ENCODE measurements around the gene MCM7. TPM values are rescaled to one million over a fixed set of nuclear protein-coding genes. Genes with fewer than 3 reads are reported as not detected.
A peak's percentile ranks its signal among the peaks of the same experiment; 100 is the strongest.

The MCM7 gene
- total and polyA plus RNA-seq, 2 donors = 44.6 to 62.5 TPM

DNA sequence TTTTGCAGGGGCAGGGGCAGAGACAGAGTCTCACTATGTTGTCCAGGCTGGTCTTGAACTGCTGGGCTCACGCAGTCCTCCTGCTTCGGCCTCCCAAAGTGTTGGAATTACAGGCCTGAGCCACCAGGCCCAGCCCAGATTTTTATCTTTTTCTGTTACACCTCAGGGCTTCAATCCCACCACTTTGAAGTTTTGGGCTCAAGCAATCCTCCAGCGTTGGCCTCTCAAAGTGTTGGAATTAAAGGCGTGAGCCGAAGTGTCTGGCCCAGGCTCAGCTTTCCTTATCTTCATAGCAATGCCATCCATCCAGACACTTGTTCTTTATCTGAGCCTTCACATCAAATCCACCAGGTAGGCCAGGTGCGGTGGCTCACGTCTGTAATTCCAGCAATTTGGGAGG, 13.8 kb upstream of the MCM7 start:
- DNase-seq (ENCODE audit: extremely low spot score) = no peak
- 91% methylated on average over 7 of the region's 7 CpGs for WGBS
- no peak overlapping the region for H3K27ac ChIP-seq (ENCODE audit: low read depth)
- H3K36me3 ChIP-seq (ENCODE audit: insufficient read depth) = no peaks in the 10 kb centered on the region
- no peak overlapping the region for H3K4me3 ChIP-seq (ENCODE audit: low read depth, low read length)
- H3K4me1 ChIP-seq (ENCODE audit: insufficient read depth) = no peaks in the 10 kb centered on the region

GRCh38 chr7:100111914-100112313, 10.7 kb upstream of the MCM7 start:
- H3K36me3 ChIP-seq (ENCODE audit: insufficient read depth) = no peaks in the 10 kb centered on the region
- no peak overlapping the region for H3K4me3 ChIP-seq (ENCODE audit: low read depth, low read length)
- no peak for DNase-seq (ENCODE audit: extremely low spot score)
- no peak overlapping the region for H3K27ac ChIP-seq (ENCODE audit: low read depth)
- H3K4me1 ChIP-seq (ENCODE audit: insufficient read depth) = no peaks in the 10 kb centered on the region
- WGBS = 90% methylated on average over 13 of the region's 13 CpGs

GRCh38 chr7:100111156-100111555, 10.0 kb upstream of the MCM7 start:
- Histone ChIP-seq H3K27ac (ENCODE audit: low read depth) (no peak overlapping the region), H3K4me1 (ENCODE audit: insufficient read depth) (no peaks in the 10 kb centered on the region), H3K4me3 (ENCODE audit: low read depth, low read length) (no peak overlapping the region), H3K36me3 (ENCODE audit: insufficient read depth) (peaks cover under 1% of the 10 kb centered on the region)
- WGBS = 94% methylated on average over 7 of the region's 7 CpGs
- DNase-seq (ENCODE audit: extremely low spot score) = no peak

DNA sequence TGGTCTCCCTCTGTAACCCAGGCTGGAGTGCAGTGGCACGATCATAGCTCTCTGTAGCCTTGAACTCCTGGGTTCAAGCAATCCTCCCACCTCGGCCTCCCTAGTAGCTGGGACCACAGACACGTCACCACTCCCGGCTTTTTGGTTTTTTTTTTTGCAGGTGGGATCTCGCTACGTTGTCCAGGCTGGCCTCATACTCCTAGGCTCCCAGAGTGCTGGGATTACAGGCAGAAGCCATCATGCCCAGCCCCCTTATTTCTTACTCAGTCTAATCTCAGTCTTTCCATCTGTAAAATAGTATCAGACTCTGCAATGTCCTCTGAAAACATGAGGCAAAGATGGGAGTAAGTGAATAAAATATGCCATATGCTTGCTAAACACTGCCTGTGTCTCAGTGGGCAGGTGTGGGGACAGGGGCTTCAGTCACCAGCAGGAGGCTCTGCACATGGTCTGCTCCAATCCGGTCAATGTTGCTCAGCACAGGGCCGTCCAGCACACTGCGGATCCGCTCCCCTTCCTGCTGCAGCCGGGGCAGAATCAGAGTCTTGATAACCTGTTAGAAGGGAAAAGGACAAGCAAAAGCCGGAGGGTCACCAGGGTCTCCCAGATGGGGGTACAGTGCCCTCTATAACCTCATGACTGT, 8.4 kb upstream of the MCM7 start:
- H3K36me3 ChIP-seq (ENCODE audit: insufficient read depth) = peaks cover 4% of the 10 kb centered on the region
- H3K4me3 ChIP-seq (ENCODE audit: low read depth, low read length) = no peak overlapping the region
- 80% methylated on average over 12 of the region's 12 CpGs for WGBS
- no peak for DNase-seq (ENCODE audit: extremely low spot score)
- no peak overlapping the region for H3K27ac ChIP-seq (ENCODE audit: low read depth)
- no peaks in the 10 kb centered on the region for H3K4me1 ChIP-seq (ENCODE audit: insufficient read depth)

GRCh38 chr7:100107890-100108289, 6.7 kb upstream of the MCM7 start:
- H3K27ac ChIP-seq (ENCODE audit: low read depth) = no peak overlapping the region
- H3K4me1 ChIP-seq (ENCODE audit: insufficient read depth) = no peaks in the 10 kb centered on the region
- H3K4me3 ChIP-seq (ENCODE audit: low read depth, low read length) = no peak overlapping the region
- peaks cover 4% of the 10 kb centered on the region for H3K36me3 ChIP-seq (ENCODE audit: insufficient read depth)
- 66% methylated on average over 11 of the region's 11 CpGs for WGBS
- no peak for DNase-seq (ENCODE audit: extremely low spot score)

DNA sequence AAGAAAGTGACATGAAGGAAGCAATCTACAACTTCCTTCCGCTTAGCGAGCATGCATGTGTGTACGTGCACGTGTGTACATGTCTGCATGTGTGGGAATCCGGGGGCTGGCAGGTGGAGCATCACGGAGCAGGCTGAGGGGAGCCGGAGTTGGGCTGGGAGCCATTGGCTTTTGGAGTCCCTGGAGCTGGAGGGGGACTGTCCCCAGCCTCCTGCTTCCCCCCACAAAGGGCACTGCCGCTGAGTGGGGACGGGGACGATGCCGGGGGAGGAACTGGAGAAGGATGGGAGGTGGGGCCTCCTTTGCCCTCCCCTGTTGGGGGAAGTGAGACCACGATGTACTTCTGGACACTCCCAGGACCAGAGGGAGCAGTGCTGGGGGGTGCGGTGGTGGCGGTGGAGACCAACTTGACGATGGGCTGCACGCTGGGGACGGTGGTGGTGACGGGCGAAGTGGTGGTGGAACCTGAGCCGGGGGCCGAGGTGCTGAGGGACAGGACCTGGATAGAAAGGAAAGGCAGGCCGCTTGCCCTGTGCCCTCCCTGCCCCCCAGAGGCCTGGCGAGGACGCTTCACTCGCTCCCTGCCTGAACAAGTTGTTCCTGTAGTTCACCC, 6.0 kb upstream of the MCM7 start:
- 83% methylated on average over 25 of the region's 25 CpGs for WGBS
- peaks cover 4% of the 10 kb centered on the region for H3K36me3 ChIP-seq (ENCODE audit: insufficient read depth)

DNA sequence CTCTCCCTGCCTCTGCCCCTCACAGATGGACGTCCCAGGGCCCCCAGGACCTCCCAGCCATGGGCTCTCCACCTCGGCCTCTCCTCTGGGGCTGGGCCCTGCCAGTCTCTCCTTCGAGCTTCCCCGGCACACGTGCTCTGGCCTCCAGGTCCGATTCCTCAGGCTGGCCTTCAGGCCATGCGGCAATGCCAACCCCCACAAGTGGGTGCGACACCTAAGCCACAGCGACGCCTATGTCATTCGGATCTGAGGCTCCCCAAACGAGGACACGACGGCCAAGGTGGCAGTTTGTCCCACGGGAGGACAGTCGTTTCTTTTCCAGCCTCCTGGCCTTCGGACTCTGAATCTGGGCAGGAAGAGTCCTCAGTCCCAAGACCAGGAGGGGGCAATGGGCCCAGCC, 5.4 kb upstream of the MCM7 start:
- 83% methylated on average over 17 of the region's 17 CpGs for WGBS
- no peak overlapping the region for H3K4me3 ChIP-seq (ENCODE audit: low read depth, low read length)
- peaks cover 4% of the 10 kb centered on the region for H3K36me3 ChIP-seq (ENCODE audit: insufficient read depth)
- DNase-seq (ENCODE audit: extremely low spot score) = no peak
- no peaks in the 10 kb centered on the region for H3K4me1 ChIP-seq (ENCODE audit: insufficient read depth)
- no peak overlapping the region for H3K27ac ChIP-seq (ENCODE audit: low read depth)

More for the DNA sequence above, 6.0 kb upstream of the MCM7 start:
- H3K4me3 ChIP-seq (ENCODE audit: low read depth, low read length) = no peak overlapping the region
- no peak for DNase-seq (ENCODE audit: extremely low spot score)
- H3K4me1 ChIP-seq (ENCODE audit: insufficient read depth) = no peaks in the 10 kb centered on the region
- H3K27ac ChIP-seq (ENCODE audit: low read depth) = no peak overlapping the region

DNA sequence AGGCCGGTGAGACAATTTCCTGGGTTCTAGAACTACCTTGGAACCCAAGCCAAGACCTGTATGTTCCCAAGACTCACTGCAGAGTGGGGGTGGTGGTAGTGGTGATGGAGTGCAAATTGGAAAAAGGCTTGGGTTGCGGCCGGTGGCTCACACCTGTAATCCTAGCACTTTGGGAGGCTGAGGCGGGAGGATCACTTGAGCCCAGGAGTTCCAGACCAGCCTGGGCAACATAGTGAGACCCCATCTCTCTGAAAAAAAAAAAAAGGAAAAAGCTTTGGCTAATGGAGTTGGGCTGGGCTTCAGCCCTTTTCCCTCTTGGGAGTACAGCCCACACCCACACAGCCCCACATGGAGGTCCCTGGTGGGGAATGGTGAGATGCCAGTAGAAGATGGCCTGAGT, 4.3 kb upstream of the MCM7 start:
- no peaks in the 10 kb centered on the region for H3K4me1 ChIP-seq (ENCODE audit: insufficient read depth)
- no peak overlapping the region for H3K4me3 ChIP-seq (ENCODE audit: low read depth, low read length)
- H3K36me3 ChIP-seq (ENCODE audit: insufficient read depth) = peaks cover 4% of the 10 kb centered on the region
- WGBS = 95% methylated on average over 4 of the region's 4 CpGs
- DNase-seq (ENCODE audit: extremely low spot score) = no peak
- H3K27ac ChIP-seq (ENCODE audit: low read depth) = no peak overlapping the region

DNA sequence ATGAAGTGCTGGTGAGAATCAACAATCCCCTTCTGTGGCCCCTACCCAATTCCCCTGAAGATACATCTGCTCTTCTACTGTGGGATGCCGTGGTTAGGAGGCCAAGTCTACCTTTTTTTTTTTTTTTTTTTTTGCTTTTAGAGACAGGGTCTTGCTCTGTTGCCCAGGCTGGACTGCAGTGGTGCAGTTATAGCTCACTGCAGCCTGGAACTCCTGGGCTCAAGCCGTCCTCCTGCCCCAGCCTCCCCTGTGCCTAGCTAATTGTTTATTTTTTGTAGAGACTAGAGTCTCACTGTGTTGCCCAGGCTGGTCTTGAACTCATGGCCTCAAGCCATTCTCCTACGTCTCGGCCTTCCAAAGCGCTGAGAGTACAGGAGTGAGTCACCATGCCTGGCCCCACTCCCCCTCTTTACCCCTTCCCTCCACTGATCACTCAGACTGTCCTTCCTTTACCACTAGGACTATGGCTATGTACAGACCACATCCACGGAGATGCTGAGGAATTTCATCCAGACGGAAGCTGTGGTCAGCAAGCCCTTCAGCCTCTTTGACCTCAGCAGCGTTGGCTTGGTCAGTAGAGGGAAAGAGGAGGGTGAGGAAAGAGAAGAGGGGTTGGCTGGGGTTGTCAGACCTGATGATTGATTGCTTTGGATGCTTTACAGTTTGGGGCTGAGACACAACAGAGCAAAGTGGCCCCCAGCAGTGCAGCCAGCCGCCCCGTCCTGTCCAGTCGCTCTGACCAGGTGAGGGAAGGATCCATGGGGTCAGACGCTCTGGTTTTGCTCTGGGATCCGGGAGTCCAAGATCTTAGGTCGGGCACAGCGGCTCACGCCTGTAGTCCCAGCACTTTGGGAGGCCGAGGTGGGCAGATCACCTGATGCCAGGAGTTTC, 2.0 kb upstream of the MCM7 start:
- H3K4me3 ChIP-seq (ENCODE audit: low read depth, low read length) = no peak overlapping the region
- 83% methylated on average over 17 of the region's 17 CpGs for WGBS
- H3K4me1 ChIP-seq (ENCODE audit: insufficient read depth) = no peaks in the 10 kb centered on the region
- H3K36me3 ChIP-seq (ENCODE audit: insufficient read depth) = peaks cover 4% of the 10 kb centered on the region
- DNase-seq (ENCODE audit: extremely low spot score) = no peak
- H3K27ac ChIP-seq (ENCODE audit: low read depth) = no peak overlapping the region

DNA sequence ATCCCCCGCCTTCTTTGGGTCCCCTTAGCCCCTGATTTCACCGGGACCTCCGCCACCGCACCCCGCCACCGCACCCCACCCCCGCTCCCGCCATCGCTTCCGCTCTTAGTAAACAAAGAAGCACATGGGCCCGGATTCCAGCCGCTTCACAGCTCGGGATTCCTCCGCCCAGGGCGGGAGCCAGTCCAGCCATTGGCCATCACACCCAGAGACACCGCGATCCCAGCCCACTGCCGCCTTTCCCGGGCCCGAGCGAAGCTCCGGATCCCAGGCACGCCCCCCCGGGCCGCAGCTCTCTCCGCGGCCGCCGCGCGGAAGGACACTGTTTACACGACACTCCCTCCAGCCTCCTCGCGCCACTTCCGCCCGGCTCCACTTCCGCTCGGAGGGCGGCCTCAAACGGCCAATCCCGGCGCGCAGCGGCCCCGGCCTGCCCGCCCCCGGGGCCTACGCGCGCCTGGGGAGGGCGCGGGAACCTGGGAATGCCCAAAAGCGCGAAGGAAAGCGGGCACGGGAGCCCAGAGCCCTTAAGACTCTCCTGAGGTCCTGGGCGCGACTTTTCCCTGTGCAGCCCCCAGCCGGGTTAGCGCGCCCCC, 679 bp downstream of the MCM7 start:
- Histone ChIP-seq H3K4me3 (ENCODE audit: low read depth, low read length) (peak overlapping the region; percentile 74), H3K4me1 (ENCODE audit: insufficient read depth) (no peaks in the 10 kb centered on the region), H3K36me3 (ENCODE audit: insufficient read depth) (peaks cover 2% of the 10 kb centered on the region), H3K27ac (ENCODE audit: low read depth) (peak overlapping the region; percentile 78)
- under 1% methylated on average over 61 of the region's 61 CpGs for WGBS
- peak; percentile 85 for DNase-seq (ENCODE audit: extremely low spot score)

- Histone ChIP-seq H3K36me3 (ENCODE audit: insufficient read depth) (peaks cover 2% of the 10 kb centered on the region), H3K4me1 (ENCODE audit: insufficient read depth) (no peaks in the 10 kb centered on the region), H3K27ac (ENCODE audit: low read depth) (no peak overlapping the region), H3K4me3 (ENCODE audit: low read depth, low read length) (peak overlapping the region; percentile 74)
- no peak for DNase-seq (ENCODE audit: extremely low spot score)
- 62% methylated on average over 12 of the region's 12 CpGs for WGBS
Measured at GRCh38 chr7:100099452-100099851, 1.7 kb downstream of the MCM7 start.

- H3K27ac ChIP-seq (ENCODE audit: low read depth) = no peak overlapping the region
Measured at GRCh38 chr7:100098913-100099312, 2.3 kb downstream of the MCM7 start.

GRCh38 chr7:100095704-100096103, 5.5 kb downstream of the MCM7 start:
- WGBS = 92% methylated on average over 17 of the region's 17 CpGs
- no peak overlapping the region for H3K4me3 ChIP-seq (ENCODE audit: low read depth, low read length)
- H3K4me1 ChIP-seq (ENCODE audit: insufficient read depth) = no peaks in the 10 kb centered on the region
- no peak overlapping the region for H3K27ac ChIP-seq (ENCODE audit: low read depth)
- H3K36me3 ChIP-seq (ENCODE audit: insufficient read depth) = peaks cover 2% of the 10 kb centered on the region
- no peak for DNase-seq (ENCODE audit: extremely low spot score)

More at GRCh38 chr7:100098913-100099312, 2.3 kb downstream of the MCM7 start:
- DNase-seq (ENCODE audit: extremely low spot score) = no peak
- no peak overlapping the region for H3K4me3 ChIP-seq (ENCODE audit: low read depth, low read length)
- H3K36me3 ChIP-seq (ENCODE audit: insufficient read depth) = peaks cover 2% of the 10 kb centered on the region
- H3K4me1 ChIP-seq (ENCODE audit: insufficient read depth) = no peaks in the 10 kb centered on the region
- 82% methylated on average over 10 of the region's 10 CpGs for WGBS
